ENCODE measurements around the gene NUDT6. TPM values are rescaled to one million over a fixed set of nuclear protein-coding genes. Genes with fewer than 3 reads are reported as not detected.
"Not testable (repeated sequence)": the region's sequence is repeated elsewhere in the genome, so short reads cannot be mapped to it uniquely, and the experiment has no call there.

The NUDT6 gene
- 1 to 10 TPM; 5.4 to 6.3 TPM for total RNA-seq

GRCh38 chr4:122921971-122922876 is at the start of gene NUDT6:
Gene NUDT6, minus strand, starts transcription at chr4:122922597. Its CDS starts 25 bp downstream, at chr4:122922572.
- ChIA-PET POLR2A (interaction anchor here (0.5 to 1.6 kb wide), 4 partner anchors 10 to 770 kb away, joined by 3 to 7 read pairs (median 4); partner anchors contain the start of genes BBS12 and BLTP1), CTCF (interaction anchor here (0.7 to 1.8 kb wide), 2 partner anchors 189 to 361 kb away, joined by 5 to 7 read pairs; partner anchors contain the start of gene BBS12)

- CTCF ChIA-PET, result no interaction called here
- POLR2A ChIA-PET, result no interaction called here
These were observed 45.9 kb upstream of the NUDT6 start for GRCh38 chr4:122968227-122968812.

GRCh38 chr4:122967231-122967630 is 44.8 kb upstream of the NUDT6 start:
- ChIA-PET POLR2A (no interaction called here), CTCF (no interaction called here)

- POLR2A ChIA-PET, result no interaction called here
- CTCF ChIA-PET, result no interaction called here
These were observed 43.8 kb upstream of the NUDT6 start for GRCh38 chr4:122966201-122966600.

- POLR2A ChIA-PET, result no interaction called here
- CTCF ChIA-PET, result interaction anchor here (0.6 kb wide), 1 partner anchor 206 kb away, joined by 3 read pairs; no protein-coding TSS in a partner anchor
These were observed 40.8 kb upstream of the NUDT6 start for GRCh38 chr4:122963216-122963615.

- ChIA-PET CTCF (no interaction called here), POLR2A (no interaction called here)
These were observed 38.2 kb upstream of the NUDT6 start for GRCh38 chr4:122960611-122961000.

GRCh38 chr4:122959981-122960610 is 37.7 kb upstream of the NUDT6 start:
- ChIA-PET CTCF (no interaction called here), POLR2A (no interaction called here)

- CTCF ChIA-PET, result no interaction called here
- POLR2A ChIA-PET, result no interaction called here
These were observed 37.0 kb upstream of the NUDT6 start for GRCh38 chr4:122959441-122959840.

- POLR2A ChIA-PET, result no interaction called here
- CTCF ChIA-PET, result no interaction called here
These were observed 36.1 kb upstream of the NUDT6 start for GRCh38 chr4:122958505-122958904.

- ChIA-PET POLR2A (no interaction called here), CTCF (no interaction called here)
These were observed 31.5 kb upstream of the NUDT6 start for GRCh38 chr4:122953924-122954323.

GRCh38 chr4:122952028-122952427 is 29.6 kb upstream of the NUDT6 start:
- ChIA-PET CTCF (no interaction called here), POLR2A (no interaction called here)

GRCh38 chr4:122948671-122949070 is 26.3 kb upstream of the NUDT6 start:
- POLR2A ChIA-PET, result no interaction called here
- CTCF ChIA-PET, result no interaction called here

GRCh38 chr4:122946142-122946541 is 23.7 kb upstream of the NUDT6 start:
- CTCF ChIA-PET, result no interaction called here
- POLR2A ChIA-PET, result no interaction called here

- POLR2A ChIA-PET, CTCF ChIA-PET: not testable (repeated sequence)
These were observed 22.7 kb upstream of the NUDT6 start for GRCh38 chr4:122945136-122945535.

- ChIA-PET CTCF (no interaction called here), POLR2A (no interaction called here)
These were observed 10.4 kb upstream of the NUDT6 start for GRCh38 chr4:122932763-122933162.

- POLR2A ChIA-PET, result no interaction called here
- CTCF ChIA-PET, result interaction anchor here (0.9 to 1.0 kb wide), 2 partner anchors 173 to 198 kb away, joined by 3 read pairs; partner anchors contain the start of gene BBS12
These were observed 8.5 kb upstream of the NUDT6 start for GRCh38 chr4:122930862-122931261.

- CTCF ChIA-PET, result interaction anchor here (1.2 kb wide), 1 partner anchor 171 kb away, joined by 4 read pairs; no protein-coding TSS in a partner anchor
- POLR2A ChIA-PET, result no interaction called here
These were observed 6.5 kb upstream of the NUDT6 start for GRCh38 chr4:122928930-122929329.

GRCh38 chr4:122922877-122923511 is 597 bp upstream of the NUDT6 start:
- POLR2A ChIA-PET, result interaction anchor here (0.5 to 1.6 kb wide), 4 partner anchors 9 to 771 kb away, joined by 3 to 7 read pairs (median 4); partner anchors contain the start of genes BBS12 and BLTP1
- CTCF ChIA-PET, result no interaction called here

GRCh38 chr4:122921300-122921699 is 1.1 kb downstream of the NUDT6 start:
- CTCF ChIA-PET, result interaction anchor here (0.7 to 1.8 kb wide), 3 partner anchors 188 to 727 kb away, joined by 5 to 7 read pairs (median 5); partner anchors contain the start of gene BBS12
- POLR2A ChIA-PET, result interaction anchor here (1.6 kb wide), 1 partner anchor 189 kb away, joined by 7 read pairs; the partner anchor contains the start of gene BBS12

- CTCF ChIA-PET, result interaction anchor here (1.8 kb wide), 1 partner anchor 187 kb away, joined by 5 read pairs; the partner anchor contains the start of gene BBS12
These were observed 1.9 kb downstream of the NUDT6 start for GRCh38 chr4:122920473-122920872.

More at GRCh38 chr4:122920473-122920872, 1.9 kb downstream of the NUDT6 start:
- POLR2A ChIA-PET, result no interaction called here
